Measurements from ENCODE around the gene SPATA12.

SPATA12 gene

GRCh38 chr3:57026944-57027343 is 33.5 kb upstream of the SPATA12 start:
- H3K4me1 ChIP-seq (ENCODE audit: insufficient read depth, low read length, poor library complexity, severe bottlenecking) = peaks cover 14% of the 10 kb centered on the region

GRCh38 chr3:57029383-57029782 is 31.1 kb upstream of the SPATA12 start:
- H3K79me2 ChIP-seq (ENCODE audit: insufficient read depth, low read length) = no peaks in the 10 kb centered on the region
- no peaks in the 10 kb centered on the region for H3F3A ChIP-seq (ENCODE audit: low read depth)
- H3K27me3 ChIP-seq (ENCODE audit: insufficient read depth, low read length, poor library complexity, severe bottlenecking) = no peaks in the 10 kb centered on the region
- H4K20me1 ChIP-seq (ENCODE audit: insufficient read depth, low read length, poor library complexity, severe bottlenecking) = no peaks in the 10 kb centered on the region
- H3K4me1 ChIP-seq (ENCODE audit: insufficient read depth, low read length, poor library complexity, severe bottlenecking) = peaks cover 29% of the 10 kb centered on the region
- no peaks in the 10 kb centered on the region for H3K9me2 ChIP-seq (replicated peaks; ENCODE audit: low read depth, low read length)
- TF ChIP-seq CTCF (conservative IDR thresholded peaks at IDR 0.05; ENCODE audit: low read length) (no peak), EZH2phosphoT487 (IDR thresholded peaks at IDR 0.05; ENCODE audit: borderline replicate concordance) (no peak)
- no peak overlapping the region for H3K9ac ChIP-seq (ENCODE audit: low read depth, low read length, poor library complexity, severe bottlenecking)
- H3K9me3 ChIP-seq (ENCODE audit: insufficient read depth, low read depth, low read length) = no peaks in the 10 kb centered on the region
- H2AFZ ChIP-seq (ENCODE audit: low read length) = no peak overlapping the region
- no peak overlapping the region for H3K4me2 ChIP-seq (ENCODE audit: low read depth, low read length, poor library complexity, severe bottlenecking)
- H3K4me3 ChIP-seq (ENCODE audit: low read length, poor library complexity, severe bottlenecking) = no peak overlapping the region
- H3K36me3 ChIP-seq (ENCODE audit: insufficient read depth, low read length) = no peaks in the 10 kb centered on the region

More at GRCh38 chr3:57026944-57027343, 33.5 kb upstream of the SPATA12 start:
- Histone ChIP-seq H4K20me1 (ENCODE audit: insufficient read depth, low read length, poor library complexity, severe bottlenecking) (no peaks in the 10 kb centered on the region), H3K79me2 (ENCODE audit: insufficient read depth, low read length) (no peaks in the 10 kb centered on the region), H3K9me3 (ENCODE audit: insufficient read depth, low read depth, low read length) (no peaks in the 10 kb centered on the region), H2AFZ (ENCODE audit: low read length) (no peak overlapping the region), H3F3A (ENCODE audit: low read depth) (no peaks in the 10 kb centered on the region), H3K36me3 (ENCODE audit: insufficient read depth, low read length) (no peaks in the 10 kb centered on the region), H3K9ac (ENCODE audit: low read depth, low read length, poor library complexity, severe bottlenecking) (no peak overlapping the region), H3K4me2 (ENCODE audit: low read depth, low read length, poor library complexity, severe bottlenecking) (no peak overlapping the region), H3K4me3 (ENCODE audit: low read length, poor library complexity, severe bottlenecking) (no peak overlapping the region), H3K9me2 (replicated peaks; ENCODE audit: low read depth, low read length) (no peaks in the 10 kb centered on the region), H3K27me3 (ENCODE audit: insufficient read depth, low read length, poor library complexity, severe bottlenecking) (no peaks in the 10 kb centered on the region)
- TF ChIP-seq EZH2phosphoT487 (IDR thresholded peaks at IDR 0.05; ENCODE audit: borderline replicate concordance) (no peak), CTCF (conservative IDR thresholded peaks at IDR 0.05; ENCODE audit: low read length) (no peak)

GRCh38 chr3:57029924-57030323 is 30.5 kb upstream of the SPATA12 start:
- Histone ChIP-seq H3K79me2 (ENCODE audit: insufficient read depth, low read length) (no peaks in the 10 kb centered on the region), H3K4me2 (ENCODE audit: low read depth, low read length, poor library complexity, severe bottlenecking) (no peak overlapping the region), H3K4me1 (ENCODE audit: insufficient read depth, low read length, poor library complexity, severe bottlenecking) (peaks cover 29% of the 10 kb centered on the region), H4K20me1 (ENCODE audit: insufficient read depth, low read length, poor library complexity, severe bottlenecking) (no peaks in the 10 kb centered on the region), H3K36me3 (ENCODE audit: insufficient read depth, low read length) (no peaks in the 10 kb centered on the region), H3K27me3 (ENCODE audit: insufficient read depth, low read length, poor library complexity, severe bottlenecking) (no peaks in the 10 kb centered on the region), H3F3A (ENCODE audit: low read depth) (no peaks in the 10 kb centered on the region), H3K9ac (ENCODE audit: low read depth, low read length, poor library complexity, severe bottlenecking) (no peak overlapping the region), H3K9me3 (ENCODE audit: insufficient read depth, low read depth, low read length) (no peaks in the 10 kb centered on the region), H3K9me2 (replicated peaks; ENCODE audit: low read depth, low read length) (no peaks in the 10 kb centered on the region), H3K4me3 (ENCODE audit: low read length, poor library complexity, severe bottlenecking) (no peak overlapping the region), H2AFZ (ENCODE audit: low read length) (no peak overlapping the region)
- TF ChIP-seq EZH2phosphoT487 (IDR thresholded peaks at IDR 0.05; ENCODE audit: borderline replicate concordance) = no peak
- TF ChIP-seq CTCF (conservative IDR thresholded peaks at IDR 0.05; ENCODE audit: low read length) = no peak
